Right atrium auricular region (tissue), 2 donors: ENCODE results near the gene SEPTIN5. TPM values are rescaled to one million over a fixed set of nuclear protein-coding genes. Genes with fewer than 3 reads are reported as not detected.

Experiments used
- DNase-seq: peaks from one replicate; pipeline ENCODE4 v3.0.0-alpha.2; 2019; ENCODE audit warnings: low spot score
- H3K27ac ChIP-seq, 2 donors: fragments of 200-600 bp; sonication (generic); 1 replicate in 1 of 2; 2 replicates in 1 of 2; pipeline ENCODE4 v1.5.1; 2016 to 2019
- H3K27me3 ChIP-seq, 2 donors: fragments of 200-600 bp; sonication (generic); one replicate each; pipeline versions ENCODE4 v1.5.1 to v1.6.0; 2017 to 2019
- H3K36me3 ChIP-seq: fragments of 200-600 bp; sonication (generic); one replicate; pipeline ENCODE4 v1.5.1; 2016
- H3K4me1 ChIP-seq, 2 donors: fragments of 200-600 bp; sonication (generic); one replicate each; pipeline versions ENCODE4 v1.5.1 to v1.6.0; 2017 to 2019
- H3K4me3 ChIP-seq, 2 donors: fragments of 200-600 bp; sonication (generic); 1 replicate in 1 of 2; 2 replicates in 1 of 2; pipeline ENCODE4 v1.5.1; 2017 to 2019; ENCODE audit warnings: mild to moderate bottlenecking in 1 of 2, moderate library complexity in 1 of 2
- H3K9me3 ChIP-seq, 2 donors: fragments of 200-600 bp; sonication (generic); one replicate each; pipeline ENCODE4 v1.5.1; 2019
- total RNA-seq, 2 donors: library from RNA; depleted of rRNA; stranded (reverse); fragments of >200 nt; gene quantifications; one replicate each; pipeline ENCODE4 v1.1.0, GENCODE V29; 2016
- TF ChIP-seq, protein P1 (sequence below), 2 donors: fragments of 200-600 bp; sonication (generic); IDR thresholded peaks; one replicate each; pipeline ENCODE4 v1.5.1; 2019; ENCODE audit warnings: antibody characterized with exemption in 2 of 2

The SEPTIN5 gene
- total RNA-seq, 2 donors from 2014 or later: 162 to 287 TPM

DNA sequence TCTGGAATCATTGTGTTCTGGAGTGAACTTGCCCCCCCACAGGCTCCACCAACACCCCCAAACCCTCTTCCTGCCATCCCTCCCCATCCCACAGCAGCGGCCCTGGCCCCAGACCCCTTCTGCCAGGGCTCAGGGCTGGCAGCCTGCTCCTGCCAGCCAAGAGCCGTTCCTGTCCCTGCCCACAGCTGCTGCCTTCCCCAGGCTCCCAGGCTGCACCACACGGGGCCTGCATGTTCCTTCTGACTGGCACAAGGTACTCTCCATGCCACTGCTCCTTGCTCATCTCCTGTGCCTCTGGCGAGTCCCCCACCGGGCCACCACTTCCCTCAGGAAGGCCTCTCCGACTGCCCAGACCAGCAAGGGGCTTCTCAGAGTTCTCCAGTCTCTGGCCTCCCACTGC, 14.0 kb downstream of the SEPTIN5 start:
- no peak for DNase-seq
- Histone ChIP-seq H3K4me1 (peaks cover 0 to 16% of the 10 kb centered on the region in 2 donors), H3K27ac (no peak overlapping the region), H3K36me3 (no peaks in the 10 kb centered on the region), H3K4me3 (no peak overlapping the region), H3K27me3 (no peaks in the 10 kb centered on the region), H3K9me3 (no peaks in the 10 kb centered on the region)
- TF ChIP-seq, protein P1, sequence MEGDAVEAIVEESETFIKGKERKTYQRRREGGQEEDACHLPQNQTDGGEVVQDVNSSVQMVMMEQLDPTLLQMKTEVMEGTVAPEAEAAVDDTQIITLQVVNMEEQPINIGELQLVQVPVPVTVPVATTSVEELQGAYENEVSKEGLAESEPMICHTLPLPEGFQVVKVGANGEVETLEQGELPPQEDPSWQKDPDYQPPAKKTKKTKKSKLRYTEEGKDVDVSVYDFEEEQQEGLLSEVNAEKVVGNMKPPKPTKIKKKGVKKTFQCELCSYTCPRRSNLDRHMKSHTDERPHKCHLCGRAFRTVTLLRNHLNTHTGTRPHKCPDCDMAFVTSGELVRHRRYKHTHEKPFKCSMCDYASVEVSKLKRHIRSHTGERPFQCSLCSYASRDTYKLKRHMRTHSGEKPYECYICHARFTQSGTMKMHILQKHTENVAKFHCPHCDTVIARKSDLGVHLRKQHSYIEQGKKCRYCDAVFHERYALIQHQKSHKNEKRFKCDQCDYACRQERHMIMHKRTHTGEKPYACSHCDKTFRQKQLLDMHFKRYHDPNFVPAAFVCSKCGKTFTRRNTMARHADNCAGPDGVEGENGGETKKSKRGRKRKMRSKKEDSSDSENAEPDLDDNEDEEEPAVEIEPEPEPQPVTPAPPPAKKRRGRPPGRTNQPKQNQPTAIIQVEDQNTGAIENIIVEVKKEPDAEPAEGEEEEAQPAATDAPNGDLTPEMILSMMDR (IDR thresholded peaks at IDR 0.05): no peak

DNA sequence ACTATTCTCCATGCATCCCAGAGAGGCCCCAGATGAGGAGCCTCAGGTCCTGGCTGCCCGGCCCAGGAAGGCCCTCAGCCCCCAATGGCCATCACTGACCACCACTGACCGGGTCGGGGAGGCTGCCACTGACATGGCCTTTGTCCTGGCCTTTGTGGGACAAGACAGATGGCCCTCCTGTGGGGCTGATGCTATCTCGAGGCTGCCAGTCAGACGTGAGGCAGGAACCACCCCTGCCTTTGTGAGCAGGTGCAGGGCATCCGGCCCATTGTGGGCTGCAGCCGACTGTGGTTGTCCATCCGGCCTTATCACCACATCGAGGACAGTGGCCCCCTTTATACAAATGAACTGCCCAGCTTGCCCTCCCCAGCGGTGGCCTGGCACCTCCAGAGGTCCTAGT, 14.5 kb downstream of the SEPTIN5 start:
- H3K4me1 ChIP-seq: peaks cover 0 to 10% of the 10 kb centered on the region in 2 donors
- no peaks in the 10 kb centered on the region for H3K9me3 ChIP-seq
- H3K4me3 ChIP-seq: no peak overlapping the region
- DNase-seq: no peak
- no peaks in the 10 kb centered on the region for H3K27me3 ChIP-seq
- H3K36me3 ChIP-seq: no peaks in the 10 kb centered on the region
- no peak overlapping the region for H3K27ac ChIP-seq
- TF ChIP-seq, protein P1 (IDR thresholded peaks at IDR 0.05): no peak

GRCh38 chr22:19729507-19729906, 15.2 kb downstream of the SEPTIN5 start:
- TF ChIP-seq, protein P1 (IDR thresholded peaks at IDR 0.05): no peak
- peaks cover 0 to 9% of the 10 kb centered on the region in 2 donors for H3K4me1 ChIP-seq
- H3K27ac ChIP-seq: no peak overlapping the region
- DNase-seq: no peak
- no peak overlapping the region for H3K4me3 ChIP-seq
- no peaks in the 10 kb centered on the region for H3K9me3 ChIP-seq
- no peaks in the 10 kb centered on the region for H3K36me3 ChIP-seq
- no peaks in the 10 kb centered on the region for H3K27me3 ChIP-seq

DNA sequence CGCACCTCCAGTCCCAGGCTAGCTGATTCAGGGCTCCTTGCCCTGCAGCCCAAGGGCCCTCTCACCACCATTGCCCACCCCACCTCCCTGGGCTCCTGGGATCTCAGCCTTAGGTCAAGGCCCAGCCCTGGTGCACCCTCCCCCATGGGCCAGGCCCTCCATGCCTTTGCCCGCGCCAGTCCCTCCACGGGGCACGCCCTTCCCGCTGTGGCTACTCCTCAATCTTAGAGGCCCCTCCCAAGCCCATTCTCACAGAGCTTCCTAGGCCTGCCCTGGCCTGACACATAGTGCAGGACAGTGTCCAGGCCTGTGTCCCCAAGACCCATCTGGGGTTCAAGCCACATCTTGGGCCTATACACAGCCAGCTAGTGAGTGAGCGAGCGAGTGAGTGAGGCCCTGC, 15.9 kb downstream of the SEPTIN5 start:
- DNase-seq: no peak
- Histone ChIP-seq H3K36me3 (no peaks in the 10 kb centered on the region), H3K27ac (no peak overlapping the region), H3K9me3 (no peaks in the 10 kb centered on the region), H3K4me1 (peaks cover 0 to 9% of the 10 kb centered on the region in 2 donors), H3K4me3 (no peak overlapping the region), H3K27me3 (no peaks in the 10 kb centered on the region)
- TF ChIP-seq, protein P1 (IDR thresholded peaks at IDR 0.05): no peak

GRCh38 chr22:19730655-19731360, 16.5 kb downstream of the SEPTIN5 start:
- peak overlapping the region; percentile 12 to 46 for H3K4me3 ChIP-seq

More at GRCh38 chr22:19730655-19731360, 16.5 kb downstream of the SEPTIN5 start:
- no peaks in the 10 kb centered on the region for H3K27me3 ChIP-seq
- peak; percentile 80 for DNase-seq
- no peaks in the 10 kb centered on the region for H3K9me3 ChIP-seq
- no peaks in the 10 kb centered on the region for H3K36me3 ChIP-seq
- H3K27ac ChIP-seq: no peak overlapping the region
- peaks cover 0 to 9% of the 10 kb centered on the region in 2 donors for H3K4me1 ChIP-seq
- TF ChIP-seq, protein P1 (IDR thresholded peaks at IDR 0.05): peak; percentile 85 to 98
